ENCODE results near the gene RMRP.

GRCh38 chr9:35656348-35656747 lies 1.5 kb downstream of the RMRP start:
- TF ChIP-seq ZFP91 (CRISPR knock-in tag; IDR thresholded peaks at IDR 0.05) (no peak), SRSF7 (optimal IDR thresholded peaks at IDR 0.05; ENCODE audit: low read depth, low read length) (no peak), BRF1 (IDR thresholded peaks at IDR 0.05; ENCODE audit: borderline replicate concordance, extremely low read depth, insufficient read length) (no peak), ZNF121 (CRISPR knock-in tag; conservative IDR thresholded peaks at IDR 0.05) (no peak)
